Measurements from ENCODE around the gene WEE2.

- TF ChIP-seq CTCF (IDR thresholded peaks at IDR 0.05) (no peak), POLR2A (IDR thresholded peaks at IDR 0.05) (no peak)
These were observed 36.3 kb upstream of the WEE2 start for GRCh38 chr7:141671705-141672496.

Measured in heart left ventricle (tissue), 13 donors.